ENCODE data around the gene SLC38A10. TPM values are rescaled to one million over a fixed set of nuclear protein-coding genes. Genes with fewer than 3 reads are reported as not detected.

SLC38A10 gene
- total and polyA plus RNA-seq, 2 of the 4 experiments (the other 2 are of a cell fraction): 12.7 to 46.7 TPM

DNA sequence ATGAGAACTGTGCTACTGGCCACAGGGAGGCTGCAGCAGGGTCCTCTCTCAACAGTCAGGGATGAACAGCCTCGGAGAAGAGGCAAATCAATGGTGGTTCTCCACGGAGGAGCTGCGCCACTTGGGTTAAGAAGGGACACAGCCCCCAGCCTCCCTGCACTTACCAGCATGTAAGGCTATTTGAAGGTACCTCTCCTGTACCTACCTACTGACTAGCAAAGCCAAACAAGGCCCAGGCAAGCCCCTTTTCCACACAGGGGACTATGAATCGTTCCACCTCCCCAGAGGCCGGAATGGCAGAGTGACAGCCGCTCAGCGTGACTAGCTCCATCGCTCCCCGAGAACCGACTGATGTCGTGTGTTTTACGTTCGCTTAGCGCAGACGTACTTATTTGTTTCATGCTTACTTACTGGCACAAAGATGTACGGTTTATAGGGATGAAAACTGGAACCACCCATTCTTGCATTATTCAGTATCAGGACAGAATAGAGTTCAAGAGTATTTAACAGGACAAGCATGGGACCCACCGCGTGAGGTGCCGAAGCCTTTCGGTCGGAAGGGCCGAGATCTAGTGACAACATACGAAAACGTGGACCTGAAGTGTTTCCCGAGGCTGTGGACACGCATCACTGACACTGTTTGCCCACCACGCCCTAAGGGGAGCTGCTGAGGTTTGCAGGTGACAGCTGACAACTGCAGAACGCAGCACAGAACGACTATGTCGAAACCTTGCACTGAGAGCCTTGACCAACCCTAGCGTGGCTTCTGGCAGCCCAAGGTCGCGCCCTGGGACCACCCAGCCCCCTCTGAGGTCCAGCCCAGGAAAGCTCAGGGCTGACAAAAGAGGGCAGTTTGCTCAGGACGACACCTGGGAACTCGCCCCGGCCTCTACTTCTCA, 57.3 kb downstream of the SLC38A10 start:
- Histone ChIP-seq H4K8ac (ENCODE audit: low read depth in 2 of 2, low read length in 2 of 2) (peak overlapping the region in 1 of 2 experiments; percentile 13; a peak in 2 of 4 replicates), H3K36me3 (ENCODE audit: control insufficient read depth, insufficient read depth, low read length) (peaks cover 7% of the 10 kb centered on the region; the same call in 1 of the 2 replicates), H4K20me1 (ENCODE audit: insufficient read depth, low read length) (peaks cover 46% of the 10 kb centered on the region), H3K4me2 (ENCODE audit: low read depth, low read length) (peak overlapping the region; percentile 98), H4K91ac (ENCODE audit: insufficient read depth, low read depth, low read length) (peak overlapping the region; percentile 43), H3K4me3 (ENCODE audit: insufficient read depth, low read depth, low read length) (peak overlapping the region; percentile 91), H3K9ac (ENCODE audit: low read depth, low read length) (peak overlapping the region; percentile 85), H2BK20ac (ENCODE audit: low read depth, low read length) (no peak overlapping the region), H2AK9ac (replicated peaks; ENCODE audit: low read depth, low read length, poor library complexity) (peak overlapping the region; percentile 99), H3K9me1 (ENCODE audit: insufficient read depth, low read length) (peaks cover 8% of the 10 kb centered on the region; the same call in 1 of the 2 replicates), H3K27me3 (ENCODE audit: control insufficient read depth, insufficient read depth, low read length) (no peaks in the 10 kb centered on the region), H2AFZ (replicated peaks; ENCODE audit: low read length, poor library complexity) (peak overlapping the region; percentile 98), H3K9me3 (ENCODE audit: control insufficient read depth, insufficient read depth, low read length) (no peaks in the 10 kb centered on the region), H3K4me1 (ENCODE audit: control insufficient read depth, insufficient read depth, low read length) (peaks cover 12% of the 10 kb centered on the region), H3K14ac (replicated peaks; ENCODE audit: low read depth, low read length) (peak overlapping the region; percentile 64), H2BK120ac (ENCODE audit: low read depth, low read length) (no peak overlapping the region), H3K27ac (ENCODE audit: insufficient read depth, low read length) (peak overlapping the region; percentile 48; the same call in 1 of the 2 replicates), H3K23ac (ENCODE audit: low read depth, low read length) (peak overlapping the region; percentile 71; the same call in 1 of the 2 replicates), H2BK5ac (ENCODE audit: low read depth, low read length, poor library complexity, severe bottlenecking) (no peak overlapping the region), H3K79me1 (ENCODE audit: low read depth in 1 of 2, low read length in 2 of 2) (peaks cover 34 to 83% of the 10 kb centered on the region in 2 experiments), H3K56ac (ENCODE audit: extremely low read depth, insufficient read depth, low read length) (peak overlapping the region; percentile 52; the same call in 1 of the 2 replicates), H4K5ac (ENCODE audit: low read depth, low read length) (no peak overlapping the region), H2BK15ac (ENCODE audit: low read depth, low read length) (no peak overlapping the region; the same call in 2 of the 3 replicates), H3K18ac (ENCODE audit: low read depth, low read length) (no peak overlapping the region), H3K4ac (ENCODE audit: low read depth, low read length) (peak overlapping the region; percentile 29; the same call in 1 of the 2 replicates), H2AK5ac (ENCODE audit: low read depth, low read length) (peak overlapping the region; percentile 90)
- no TSS peak for BruUV-seq (replicated peaks)
- TF ChIP-seq NFE2L2 (IDR thresholded peaks at IDR 0.05; ENCODE audit: low read depth, low read length): no peak
- no peak for TF ChIP-seq MAZ (IDR thresholded peaks at IDR 0.05; ENCODE audit: borderline replicate concordance, low read depth, low read length)
- TF ChIP-seq POLR2A (IDR thresholded peaks at IDR 0.05; ENCODE audit: low read depth, low read length): no peak
- TF ChIP-seq, protein P1, sequence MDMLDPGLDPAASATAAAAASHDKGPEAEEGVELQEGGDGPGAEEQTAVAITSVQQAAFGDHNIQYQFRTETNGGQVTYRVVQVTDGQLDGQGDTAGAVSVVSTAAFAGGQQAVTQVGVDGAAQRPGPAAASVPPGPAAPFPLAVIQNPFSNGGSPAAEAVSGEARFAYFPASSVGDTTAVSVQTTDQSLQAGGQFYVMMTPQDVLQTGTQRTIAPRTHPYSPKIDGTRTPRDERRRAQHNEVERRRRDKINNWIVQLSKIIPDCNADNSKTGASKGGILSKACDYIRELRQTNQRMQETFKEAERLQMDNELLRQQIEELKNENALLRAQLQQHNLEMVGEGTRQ (IDR thresholded peaks at IDR 0.05; ENCODE audit: low read depth, low read length): no peak
- TF ChIP-seq CEBPB (IDR thresholded peaks at IDR 0.05; ENCODE audit: low read depth, low read length): 0 out of 2 replicates have a peak, but pooled peaks have one; percentile 15
- TF ChIP-seq RAD21 (IDR thresholded peaks at IDR 0.05; ENCODE audit: low read length): no peak
- DNase-seq (no peak), ATAC-seq (ENCODE audit: low read depth) (no peak)
- 61% methylated on average over 13 of the region's 36 CpGs; no CpG with 5 or more reads in 1 of the 2 experiments for WGBS, 2 experiments (ENCODE audit: extremely low coverage in 2 of 2, insufficient read length in 1 of 2)
- dilution Hi-C loops (cut with HindIII; ENCODE audit: low sequenced_read_pairs, unreplicated experiment) (no loop called here), in situ Hi-C loops (cut with MboI; ENCODE audit: low sequenced_read_pairs) (no loop called here), intact Hi-C loops (cut with micrococcal nuclease) (no loop called here)
- ChIA-PET CTCF (no interaction called here), POLR2A (ENCODE audit: unreplicated experiment) (no interaction called here)

Measured in IMR-90 (cell line).